DND-41 (cell line): ENCODE measurements around the gene EXT2.

Experiments
- EZH2 ChIP-seq: IDR thresholded peaks from 3 replicates; pipeline ENCODE4 v1.6.1; 2012; ENCODE audit warnings: borderline replicate concordance, low read depth, mild to moderate bottlenecking, moderate library complexity, low read length, inconsistent platforms; ENCODE audit not compliant: severe bottlenecking
- TF ChIP-seq, protein P1 (sequence below): IDR thresholded peaks from 2 replicates; pipeline ENCODE4 v1.5.1; 2012; ENCODE audit warnings: borderline replicate concordance, low read length, moderate library complexity, mild to moderate bottlenecking; ENCODE audit not compliant: poor library complexity, severe bottlenecking; ENCODE audit errors: extremely low read depth

DNA sequence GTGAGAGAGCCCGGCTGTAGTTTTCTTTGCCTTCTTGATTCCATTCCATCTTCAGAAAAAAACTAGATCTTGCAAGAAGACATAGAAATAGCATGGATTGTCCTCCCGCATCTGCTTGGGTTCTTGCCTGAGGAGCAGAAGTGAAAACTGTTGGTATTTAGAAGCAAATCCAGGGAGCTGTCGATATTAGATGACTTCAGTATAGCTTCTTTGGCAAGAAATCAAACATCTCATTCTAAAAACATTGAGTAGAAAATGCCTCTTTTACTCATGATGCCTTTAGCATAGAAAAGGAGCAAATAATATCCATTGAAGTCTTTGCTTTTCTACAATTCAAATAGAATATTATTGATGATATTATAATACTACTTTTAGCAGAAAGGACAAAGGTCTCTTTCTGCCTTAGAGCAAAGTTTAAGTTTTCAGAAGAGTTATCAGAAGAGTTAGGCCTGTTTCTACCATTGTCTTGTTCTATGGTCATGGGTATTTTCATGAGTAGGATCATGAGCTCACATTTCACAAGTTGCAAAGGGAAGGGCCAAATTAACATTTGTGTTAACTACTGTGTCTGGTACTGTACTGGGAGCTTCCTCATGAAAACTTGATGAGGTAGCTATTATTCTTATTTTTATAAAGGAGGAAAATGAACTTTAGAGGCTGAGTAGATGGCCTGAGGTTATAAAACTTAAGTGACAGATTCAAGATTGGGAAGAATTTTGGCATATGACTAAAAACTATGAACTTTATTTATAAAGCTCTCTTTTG lies 49.7 kb downstream of the EXT2 start:
- TF ChIP-seq, protein P1, sequence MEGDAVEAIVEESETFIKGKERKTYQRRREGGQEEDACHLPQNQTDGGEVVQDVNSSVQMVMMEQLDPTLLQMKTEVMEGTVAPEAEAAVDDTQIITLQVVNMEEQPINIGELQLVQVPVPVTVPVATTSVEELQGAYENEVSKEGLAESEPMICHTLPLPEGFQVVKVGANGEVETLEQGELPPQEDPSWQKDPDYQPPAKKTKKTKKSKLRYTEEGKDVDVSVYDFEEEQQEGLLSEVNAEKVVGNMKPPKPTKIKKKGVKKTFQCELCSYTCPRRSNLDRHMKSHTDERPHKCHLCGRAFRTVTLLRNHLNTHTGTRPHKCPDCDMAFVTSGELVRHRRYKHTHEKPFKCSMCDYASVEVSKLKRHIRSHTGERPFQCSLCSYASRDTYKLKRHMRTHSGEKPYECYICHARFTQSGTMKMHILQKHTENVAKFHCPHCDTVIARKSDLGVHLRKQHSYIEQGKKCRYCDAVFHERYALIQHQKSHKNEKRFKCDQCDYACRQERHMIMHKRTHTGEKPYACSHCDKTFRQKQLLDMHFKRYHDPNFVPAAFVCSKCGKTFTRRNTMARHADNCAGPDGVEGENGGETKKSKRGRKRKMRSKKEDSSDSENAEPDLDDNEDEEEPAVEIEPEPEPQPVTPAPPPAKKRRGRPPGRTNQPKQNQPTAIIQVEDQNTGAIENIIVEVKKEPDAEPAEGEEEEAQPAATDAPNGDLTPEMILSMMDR = no peak
- no peak for TF ChIP-seq EZH2
